Body of pancreas (tissue), 4 donors: ENCODE data around the gene ERCC3. TPM values are rescaled to one million over a fixed set of nuclear protein-coding genes. Genes with fewer than 3 reads are reported as not detected.
"Not testable (repeated sequence)": the region's sequence is repeated elsewhere in the genome, so short reads cannot be mapped to it uniquely, and the experiment has no call there.

Experiments
- ATAC-seq: fragments of 150-250 bp; one replicate; pipeline ENCODE4 v1.9.1; 2016
- DNase-seq, 4 donors: peaks; one replicate each; pipeline ENCODE4 v3.0.0-alpha.2; 2019
- H3K27ac ChIP-seq, 4 donors: fragments of 200-600 bp; sonication (generic); 1 replicate in 3 of 4; 2 replicates in 1 of 4; pipeline versions ENCODE4 v1.5.1 to v1.6.1; 2016 to 2019; ENCODE audit warnings: mild to moderate bottlenecking in 1 of 4, mixed read lengths in 1 of 4, moderate library complexity in 1 of 4
- H3K27me3 ChIP-seq, 2 donors: fragments of 200-600 bp; sonication (generic); one replicate each; pipeline ENCODE4 v1.6.0; 2016; ENCODE audit warnings: mild to moderate bottlenecking in 1 of 2
- H3K36me3 ChIP-seq, 2 donors: fragments of 200-600 bp; sonication (generic); replicated peaks in 1 of 2; 2 replicates each; pipeline ENCODE4 v1.5.1; 2016; ENCODE audit warnings: low read depth in 2 of 2; ENCODE audit not compliant: insufficient read depth in 1 of 2
- H3K4me1 ChIP-seq: fragments of 200-600 bp; sonication (generic); one replicate; pipeline ENCODE4 v1.6.0; 2016
- H3K4me3 ChIP-seq, 2 donors: fragments of 200-600 bp; sonication (generic); 1 replicate in 1 of 2; 2 replicates in 1 of 2; pipeline ENCODE4 v1.5.1; 2016 to 2019
- H3K9me3 ChIP-seq, 3 donors: fragments of 200-600 bp; sonication (generic); 1 replicate in 2 of 3; 2 replicates in 1 of 3; pipeline ENCODE4 v1.5.1; 2016
- CTCF ChIP-seq, 7 experiments: fragments of 450-650 bp in 4 of 7; fragments of 200-600 bp in 3 of 7; sonication (generic) in 3 of 7; IDR thresholded peaks; one replicate each; pipeline ENCODE4 v1.5.1; 2016 to 2019; ENCODE audit warnings: antibody characterized with exemption in 7 of 7
- POLR2A ChIP-seq, 3 donors: fragments of 450-650 bp; IDR thresholded peaks; one replicate each; pipeline ENCODE4 v1.6.1; 2016; ENCODE audit warnings: antibody characterized with exemption in 3 of 3, mild to moderate bottlenecking in 2 of 3
- WGBS, 2 donors: methylation state at CpG; one replicate each; pipeline ENCODE4 v1.1.5; 2017; 5-methylcytosine and 5-hydroxymethylcytosine counted together
- intact Hi-C: fragments of 100-400 bp; cut with DNase I; formaldehyde crosslinking; loops from one replicate; pipeline ENCODE4 v1.15.1; 2023
- total RNA-seq, 2 donors: library from RNA; depleted of rRNA; stranded (reverse); fragments of >200 nt; gene quantifications; one replicate each; pipeline ENCODE4 v1.1.0, GENCODE V29; 2016

ERCC3 gene
- total RNA-seq, 2 donors from 2014 or later: 28.5 to 54.7 TPM

- peaks cover 13% of the 10 kb centered on the region for H3K4me1 ChIP-seq
- no peaks in the 10 kb centered on the region for H3K27me3 ChIP-seq
- no peaks in the 10 kb centered on the region for H3K36me3 ChIP-seq
- H3K27ac ChIP-seq: no peak overlapping the region
- no peak for DNase-seq
- no peaks in the 10 kb centered on the region for H3K9me3 ChIP-seq
- TF ChIP-seq POLR2A (IDR thresholded peaks at IDR 0.05) (no peak), CTCF (IDR thresholded peaks at IDR 0.05) (no peak)
- WGBS, 2 donors: 56 to 64% methylated on average over 12 of the region's 12 CpGs
- no peak for ATAC-seq
- H3K4me3 ChIP-seq: no peak overlapping the region
- intact Hi-C loops: no loop called here
Measured at GRCh38 chr2:127225186-127225960, 68.6 kb downstream of the ERCC3 start.

DNA sequence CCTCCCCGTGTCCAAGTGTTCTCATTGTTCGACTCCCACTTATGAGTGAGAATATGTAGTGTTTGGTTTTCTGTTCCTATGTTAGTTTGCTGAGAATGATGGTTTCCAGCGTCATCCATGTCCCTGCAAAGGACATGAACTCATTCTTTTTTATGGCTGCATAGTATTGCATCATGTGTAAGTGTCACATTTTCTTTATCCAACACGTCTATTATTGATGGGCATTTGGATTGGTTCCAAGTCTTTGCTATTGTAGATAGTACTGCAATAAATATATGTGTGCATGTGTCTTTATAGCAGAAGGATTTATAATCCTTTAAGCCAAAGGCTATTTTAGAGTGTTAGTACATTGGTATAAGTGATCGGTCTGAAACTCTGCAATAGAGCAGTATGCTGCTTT lies 69.8 kb downstream of the ERCC3 start:
- H3K36me3 ChIP-seq, H3K27ac ChIP-seq, H3K4me3 ChIP-seq, intact Hi-C loops, H3K9me3 ChIP-seq, DNase-seq, H3K27me3 ChIP-seq, ATAC-seq: not testable (repeated sequence)
- WGBS, 2 donors: 60 to 66% methylated on average over 5 of the region's 5 CpGs
- H3K4me1 ChIP-seq: peaks cover 24% of the 10 kb centered on the region

DNA sequence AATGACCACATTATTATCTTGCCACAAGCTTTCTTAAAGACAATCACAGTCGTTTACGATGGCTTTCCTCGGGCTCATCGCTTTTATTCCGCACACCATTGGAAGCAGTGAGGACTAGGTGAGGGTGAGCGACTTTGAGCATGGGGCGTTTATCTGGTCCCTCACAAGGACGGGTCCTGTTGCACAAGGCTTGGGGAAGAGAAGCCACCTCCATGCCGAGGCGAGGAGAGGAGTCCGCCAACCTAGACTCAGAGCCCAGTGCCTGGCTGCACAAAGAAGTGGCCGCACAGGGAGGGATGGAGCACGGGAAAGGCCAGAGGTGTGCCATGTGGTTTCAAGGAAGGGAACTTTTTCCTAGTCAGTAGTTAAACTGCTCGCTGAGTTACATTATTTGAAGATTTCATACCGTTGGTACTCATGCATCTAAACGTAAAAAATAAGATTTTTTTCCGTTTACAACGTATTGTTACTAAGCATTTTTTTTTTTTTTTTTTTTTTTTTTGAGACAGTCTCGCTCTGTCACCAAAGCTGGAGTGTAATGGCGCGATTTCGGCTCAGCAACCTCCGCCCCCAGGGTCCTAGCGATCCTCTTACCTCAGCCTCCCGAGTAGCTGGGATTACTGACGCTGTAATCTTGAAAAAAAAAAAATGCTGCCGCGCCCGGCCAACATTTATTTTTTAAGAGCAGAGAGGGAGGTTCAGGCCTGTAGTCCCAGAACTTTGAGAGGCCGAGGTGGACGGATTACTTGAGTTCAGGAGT lies 73.0 kb downstream of the ERCC3 start:
- Histone ChIP-seq H3K4me1 (peaks cover 23% of the 10 kb centered on the region), H3K27ac (no peak overlapping the region), H3K27me3 (peaks cover 6 to 19% of the 10 kb centered on the region in 2 donors), H3K36me3 (no peaks in the 10 kb centered on the region), H3K4me3 (no peak overlapping the region), H3K9me3 (no peaks in the 10 kb centered on the region)
- no peak for ATAC-seq
- intact Hi-C loops: no loop called here
- 30 to 34% methylated on average over 31 of the region's 31 CpGs for WGBS, 2 donors
- DNase-seq: peak in 1 of 4 donors; percentile 11
- TF ChIP-seq CTCF (IDR thresholded peaks at IDR 0.05) (no peak), POLR2A (IDR thresholded peaks at IDR 0.05) (no peak)

- Histone ChIP-seq H3K9me3 (no peaks in the 10 kb centered on the region), H3K36me3 (no peaks in the 10 kb centered on the region), H3K27me3 (peaks cover 6 to 19% of the 10 kb centered on the region in 2 donors), H3K4me3 (peak within 1 kb of the TSS in 1 of 2 donors; percentile 34), H3K4me1 (peaks cover 23% of the 10 kb centered on the region), H3K27ac (no peak within 1 kb of the TSS)
- TF ChIP-seq CTCF (IDR thresholded peaks at IDR 0.05) (no peak), POLR2A (IDR thresholded peaks at IDR 0.05) (no peak)
- intact Hi-C loops: no loop called here
- peak; percentile 50 for ATAC-seq
- no peak for DNase-seq
- whole genome bisulfite sequencing, 2 donors: 1 to 4% methylated on average over 15 to 43 of the region's 43 CpGs
Measured at GRCh38 chr2:127220102-127220767, 73.7 kb downstream of the ERCC3 start, which contains the start of gene CYP27C1. Gene CYP27C1, minus strand, starts transcription at chr2:127220299. Its CDS starts 29 bp downstream, at chr2:127220270.
